Measurements from ENCODE around the gene CMKLR1. TPM values are rescaled to one million over a fixed set of nuclear protein-coding genes. Genes with fewer than 3 reads are reported as not detected.

Gene CMKLR1
- total RNA-seq, 1 donor from 2014 or later = not detected

GRCh38 chr12:108322998-108323397 is 16.1 kb downstream of the CMKLR1 start:
- no peak overlapping the region for H3K27ac Mint-ChIP-seq
- H3K9me3 Mint-ChIP-seq (ENCODE audit: low read depth) = no peaks in the 10 kb centered on the region
- peaks cover 24% of the 10 kb centered on the region for H3K27me3 Mint-ChIP-seq
- no peak for DNase-seq (ENCODE audit: low spot score, unreplicated experiment)
- no peaks in the 10 kb centered on the region for H3K36me3 Mint-ChIP-seq (ENCODE audit: insufficient read depth)
- TF ChIP-seq CTCF (IDR thresholded peaks at IDR 0.05; ENCODE audit: unreplicated experiment) = no peak
- no peak overlapping the region for H3K4me3 Mint-ChIP-seq (ENCODE audit: low read depth)
- no peaks in the 10 kb centered on the region for H3K4me1 Mint-ChIP-seq (ENCODE audit: low read depth)

- H3K4me1 Mint-ChIP-seq (ENCODE audit: low read depth) = no peaks in the 10 kb centered on the region
- H3K9me3 Mint-ChIP-seq (ENCODE audit: low read depth) = no peaks in the 10 kb centered on the region
Observed at GRCh38 chr12:108321688-108322087, 17.4 kb downstream of the CMKLR1 start.

GRCh38 chr12:108320507-108321293 is 18.4 kb downstream of the CMKLR1 start:
- Mint-ChIP-seq H3K9me3 (ENCODE audit: low read depth) (no peaks in the 10 kb centered on the region), H3K4me3 (ENCODE audit: low read depth) (no peak overlapping the region)
- no peak for TF ChIP-seq CTCF (IDR thresholded peaks at IDR 0.05; ENCODE audit: unreplicated experiment)

More at GRCh38 chr12:108321688-108322087, 17.4 kb downstream of the CMKLR1 start:
- no peak for TF ChIP-seq CTCF (IDR thresholded peaks at IDR 0.05; ENCODE audit: unreplicated experiment)
- Mint-ChIP-seq H3K27me3 (peaks cover 24% of the 10 kb centered on the region), H3K27ac (no peak overlapping the region), H3K4me3 (ENCODE audit: low read depth) (no peak overlapping the region), H3K36me3 (ENCODE audit: insufficient read depth) (no peaks in the 10 kb centered on the region)
- no peak for DNase-seq (ENCODE audit: low spot score, unreplicated experiment)

GRCh38 chr12:108319277-108320234 is 19.6 kb downstream of the CMKLR1 start:
- H3K27ac Mint-ChIP-seq = no peak overlapping the region
- peaks cover 31% of the 10 kb centered on the region for H3K27me3 Mint-ChIP-seq
- DNase-seq (ENCODE audit: low spot score, unreplicated experiment) = no peak
- H3K4me3 Mint-ChIP-seq (ENCODE audit: low read depth) = no peak overlapping the region
- H3K9me3 Mint-ChIP-seq (ENCODE audit: low read depth) = no peaks in the 10 kb centered on the region
- no peaks in the 10 kb centered on the region for H3K36me3 Mint-ChIP-seq (ENCODE audit: insufficient read depth)
- TF ChIP-seq CTCF (IDR thresholded peaks at IDR 0.05; ENCODE audit: unreplicated experiment) = no peak
- no peaks in the 10 kb centered on the region for H3K4me1 Mint-ChIP-seq (ENCODE audit: low read depth)

More at GRCh38 chr12:108320507-108321293, 18.4 kb downstream of the CMKLR1 start:
- Mint-ChIP-seq H3K36me3 (ENCODE audit: insufficient read depth) (no peaks in the 10 kb centered on the region), H3K27ac (no peak overlapping the region), H3K4me1 (ENCODE audit: low read depth) (no peaks in the 10 kb centered on the region), H3K27me3 (peaks cover 31% of the 10 kb centered on the region)
- DNase-seq (ENCODE audit: low spot score, unreplicated experiment) = no peak

Measured in progenitor cell of endocrine pancreas (in vitro differentiated cells).